ENCODE results near the gene SMAP1. TPM values are rescaled to one million over a fixed set of nuclear protein-coding genes. Genes with fewer than 3 reads are reported as not detected.

SMAP1 gene
- total and polyA plus RNA-seq, 12 donors = 11.3 to 39.8 (median 24.2) TPM

GRCh38 chr6:70717038-70717801, 49.5 kb downstream of the SMAP1 start:
- Histone ChIP-seq H3K4me3 (no peak overlapping the region), H3K9me3 (replicated peaks in 1 of 3) (peaks cover 0 to 17% (median 13%) of the 10 kb centered on the region in 3 donors), H3K4me1 (replicated peaks in 1 of 2) (no peaks in the 10 kb centered on the region), H3K27ac (no peak overlapping the region), H3K27me3 (no peaks in the 10 kb centered on the region), H3K36me3 (replicated peaks in 1 of 2) (no peaks in the 10 kb centered on the region)
- intact Hi-C loops (cut with DNase I) = no loop called here
- TF ChIP-seq POLR2A (IDR thresholded peaks at IDR 0.05) = no peak
- TF ChIP-seq, protein P1, sequence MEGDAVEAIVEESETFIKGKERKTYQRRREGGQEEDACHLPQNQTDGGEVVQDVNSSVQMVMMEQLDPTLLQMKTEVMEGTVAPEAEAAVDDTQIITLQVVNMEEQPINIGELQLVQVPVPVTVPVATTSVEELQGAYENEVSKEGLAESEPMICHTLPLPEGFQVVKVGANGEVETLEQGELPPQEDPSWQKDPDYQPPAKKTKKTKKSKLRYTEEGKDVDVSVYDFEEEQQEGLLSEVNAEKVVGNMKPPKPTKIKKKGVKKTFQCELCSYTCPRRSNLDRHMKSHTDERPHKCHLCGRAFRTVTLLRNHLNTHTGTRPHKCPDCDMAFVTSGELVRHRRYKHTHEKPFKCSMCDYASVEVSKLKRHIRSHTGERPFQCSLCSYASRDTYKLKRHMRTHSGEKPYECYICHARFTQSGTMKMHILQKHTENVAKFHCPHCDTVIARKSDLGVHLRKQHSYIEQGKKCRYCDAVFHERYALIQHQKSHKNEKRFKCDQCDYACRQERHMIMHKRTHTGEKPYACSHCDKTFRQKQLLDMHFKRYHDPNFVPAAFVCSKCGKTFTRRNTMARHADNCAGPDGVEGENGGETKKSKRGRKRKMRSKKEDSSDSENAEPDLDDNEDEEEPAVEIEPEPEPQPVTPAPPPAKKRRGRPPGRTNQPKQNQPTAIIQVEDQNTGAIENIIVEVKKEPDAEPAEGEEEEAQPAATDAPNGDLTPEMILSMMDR (IDR thresholded peaks at IDR 0.05) = no peak
- DNase-seq = no peak
- WGBS, 4 donors = 78 to 89% (median 83%) methylated on average over 5 of the region's 5 CpGs

DNA sequence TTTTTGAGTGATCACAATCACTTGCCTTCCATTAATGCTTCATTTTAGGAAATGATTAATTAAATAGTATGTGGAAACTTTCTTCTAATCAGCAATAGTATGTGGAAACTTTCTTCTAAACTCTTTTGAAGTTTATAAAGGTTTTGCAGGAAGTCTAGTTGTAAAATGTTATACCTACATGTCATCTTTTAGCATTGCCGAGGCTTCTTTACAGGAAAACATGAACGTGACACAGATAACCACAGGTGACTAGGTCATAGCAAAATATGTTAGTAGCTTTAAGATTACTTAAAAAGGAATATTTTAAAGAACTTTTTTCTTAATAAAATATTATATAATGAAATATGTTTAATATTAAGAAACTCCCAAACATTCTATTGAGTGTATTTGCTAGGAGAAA, 56.8 kb downstream of the SMAP1 start:
- H3K4me1 ChIP-seq (replicated peaks in 1 of 2) = peaks cover 4 to 13% of the 10 kb centered on the region in 2 donors
- no peaks in the 10 kb centered on the region for H3K36me3 ChIP-seq (replicated peaks in 1 of 2)
- H3K27me3 ChIP-seq = no peaks in the 10 kb centered on the region
- TF ChIP-seq, protein P1 (IDR thresholded peaks at IDR 0.05) = no peak
- no peak for TF ChIP-seq POLR2A (IDR thresholded peaks at IDR 0.05)
- 67 to 79% (median 70%) methylated on average over 2 of the region's 2 CpGs for WGBS, 4 donors
- H3K27ac ChIP-seq = no peak overlapping the region
- DNase-seq = no peak
- no peak overlapping the region for H3K4me3 ChIP-seq
- intact Hi-C loops (cut with DNase I) = no loop called here
- no peaks in the 10 kb centered on the region for H3K9me3 ChIP-seq (replicated peaks in 1 of 3)

DNA sequence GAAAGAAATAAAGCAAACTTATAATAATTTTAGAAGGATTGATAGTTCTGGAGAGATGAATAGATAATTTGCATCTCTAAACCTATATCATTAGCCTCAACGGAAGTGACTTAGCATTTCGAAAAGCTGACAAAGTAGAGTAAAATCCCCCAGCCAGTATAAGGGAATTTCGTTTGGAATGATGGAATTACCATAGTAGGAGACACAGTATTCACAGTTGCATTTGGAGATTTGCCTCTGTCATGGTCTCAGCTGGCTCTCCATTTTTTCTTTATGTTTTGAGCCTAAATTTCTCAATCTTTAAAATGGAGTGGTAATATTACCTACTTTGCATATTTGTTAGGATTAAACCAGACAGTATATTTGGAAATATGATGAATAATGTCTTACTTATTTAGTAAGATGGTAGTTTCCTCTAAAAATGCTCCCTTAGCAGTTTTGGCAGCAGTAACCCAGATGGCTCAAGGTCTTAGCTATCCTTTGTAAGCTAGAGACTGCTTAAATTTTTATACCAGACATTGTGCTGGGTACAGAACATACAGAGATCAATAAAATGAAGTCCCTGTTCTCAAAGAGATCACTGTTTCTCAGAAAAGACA, 58.2 kb downstream of the SMAP1 start:
- Histone ChIP-seq H3K36me3 (replicated peaks in 1 of 2) (no peaks in the 10 kb centered on the region), H3K9me3 (replicated peaks in 1 of 3) (no peaks in the 10 kb centered on the region), H3K27me3 (no peaks in the 10 kb centered on the region), H3K4me3 (no peak overlapping the region), H3K27ac (no peak overlapping the region), H3K4me1 (replicated peaks in 1 of 2) (peaks cover 4 to 13% of the 10 kb centered on the region in 2 donors)
- DNase-seq = no peak
- TF ChIP-seq, protein P1 (IDR thresholded peaks at IDR 0.05) = no peak
- no peak for TF ChIP-seq POLR2A (IDR thresholded peaks at IDR 0.05)
- WGBS, 4 donors = 76 to 83% (median 82%) methylated on average over 3 of the region's 3 CpGs
- intact Hi-C loops (cut with DNase I) = no loop called here

- Histone ChIP-seq H3K9me3 (replicated peaks in 1 of 3) (no peaks in the 10 kb centered on the region), H3K27me3 (no peaks in the 10 kb centered on the region), H3K4me1 (replicated peaks in 1 of 2) (no peaks in the 10 kb centered on the region), H3K36me3 (replicated peaks in 1 of 2) (no peaks in the 10 kb centered on the region), H3K4me3 (no peak overlapping the region), H3K27ac (no peak overlapping the region)
- no peak for DNase-seq
- WGBS, 4 donors = 96 to 100% (median 97%) methylated on average over 8 to 10 of the region's 10 CpGs
- intact Hi-C loops (cut with DNase I) = no loop called here
- TF ChIP-seq, protein P1 (IDR thresholded peaks at IDR 0.05) = no peak
These were observed 66.7 kb downstream of the SMAP1 start for GRCh38 chr6:70734381-70734780.

All from adrenal gland (tissue), 12 donors.